NCI-H2227 treated with DMSO at 0.1 percent for 48 hours (cell line): ENCODE data around the gene RAPGEF4.

ENCODE experiments used
- DNase-seq: peaks from one replicate; lab custom pipeline; 2025; lab: John Stamatoyannopoulos, UW

The RAPGEF4 gene

DNA sequence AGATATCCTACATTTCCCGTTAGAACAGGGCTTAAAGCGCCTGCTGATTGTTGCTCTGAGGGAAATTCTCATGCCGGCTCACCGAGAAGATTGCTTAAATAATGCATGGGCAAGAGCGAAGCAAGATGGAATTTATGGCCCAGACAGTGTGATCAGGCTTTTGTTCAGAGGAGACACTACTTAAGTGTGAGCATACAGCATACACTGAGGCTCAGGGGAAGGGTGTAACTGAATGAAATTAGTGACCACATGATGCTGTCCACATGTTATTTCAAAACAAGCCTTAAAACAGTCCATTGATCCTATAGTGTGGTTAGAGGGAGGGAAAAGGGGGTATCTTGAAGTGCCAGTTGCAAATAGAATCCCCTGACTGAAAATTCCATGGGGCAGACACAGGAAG lies 125.5 kb downstream of the RAPGEF4 start:
- no peak for DNase-seq

DNA sequence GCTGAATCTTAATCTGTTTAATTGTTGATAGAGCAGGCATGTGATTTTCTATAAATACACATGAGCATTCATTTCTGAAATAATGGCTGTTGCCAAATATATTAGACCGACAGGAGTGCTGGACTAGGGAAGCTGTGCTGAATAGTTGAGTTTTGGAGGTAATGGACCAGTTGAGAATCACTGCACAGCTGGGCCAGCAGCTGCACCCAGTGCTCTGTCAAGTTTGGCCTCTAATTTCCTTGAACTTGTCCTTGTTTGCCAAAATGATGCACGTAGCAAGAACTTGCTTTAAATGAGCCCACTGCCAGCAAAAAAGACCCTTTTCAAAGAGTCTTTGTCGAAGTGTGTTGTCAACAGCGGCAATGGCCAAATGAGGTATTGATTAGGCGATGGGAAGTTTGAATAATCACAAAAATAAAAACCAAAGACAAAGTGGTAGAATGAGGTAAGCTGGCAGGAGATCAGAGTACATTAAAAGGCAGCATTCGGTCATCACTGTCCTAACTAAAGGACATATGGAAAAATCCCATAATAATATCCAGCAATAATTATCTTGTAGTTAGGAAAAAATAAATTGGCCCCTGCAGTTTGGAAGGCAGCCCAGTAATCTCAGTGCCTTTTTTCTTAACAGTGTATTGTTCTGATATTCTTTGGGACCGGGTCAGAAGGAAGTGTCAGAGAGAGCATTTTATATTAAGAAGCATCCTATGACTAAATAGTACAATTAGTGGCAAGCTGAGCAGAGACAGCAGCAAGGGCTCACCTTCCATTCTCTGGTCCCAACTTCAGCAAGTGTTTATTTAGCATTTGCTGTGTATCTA lies 126.2 kb downstream of the RAPGEF4 start:
- DNase-seq, result no peak

DNA sequence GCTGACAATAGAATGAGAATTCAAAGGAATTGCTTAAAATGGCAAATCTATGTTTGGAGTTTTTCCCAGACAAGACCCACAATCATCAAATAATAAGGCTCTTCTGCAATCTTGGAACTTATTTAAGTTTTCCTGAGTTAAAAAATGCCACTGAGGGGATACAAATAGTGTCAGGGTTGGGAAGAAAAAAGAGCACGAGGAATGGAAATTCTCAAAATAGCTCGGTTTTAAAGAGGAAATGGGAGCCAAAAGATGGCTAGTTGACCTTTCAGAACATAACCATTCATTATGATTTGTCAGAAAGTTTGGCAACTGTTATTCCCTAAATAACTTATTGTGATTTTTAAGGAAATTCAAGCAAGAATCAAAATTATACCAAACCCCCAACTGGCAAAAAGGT lies 127.7 kb downstream of the RAPGEF4 start:
- DNase-seq, result no peak

DNA sequence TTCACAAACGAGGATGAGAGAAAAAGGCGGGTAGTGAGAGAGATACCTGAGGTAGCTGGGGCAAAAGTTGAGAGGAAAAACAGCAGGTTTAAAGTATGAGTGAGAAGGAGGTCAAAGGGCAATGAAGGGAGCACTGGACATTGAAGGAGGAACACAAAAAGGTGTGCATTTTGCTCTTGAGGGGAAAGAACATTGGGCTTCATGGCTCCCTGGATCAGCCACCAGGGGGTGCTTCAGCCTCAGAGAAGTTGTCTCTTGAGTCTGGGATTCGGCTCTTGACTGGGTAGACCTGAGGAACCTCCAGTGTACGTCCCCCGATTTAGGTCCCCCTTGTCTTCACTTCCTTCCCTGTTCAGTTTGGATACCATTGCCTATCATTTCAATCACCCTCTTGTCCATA lies 128.5 kb downstream of the RAPGEF4 start:
- DNase-seq, result peak; percentile 19

DNA sequence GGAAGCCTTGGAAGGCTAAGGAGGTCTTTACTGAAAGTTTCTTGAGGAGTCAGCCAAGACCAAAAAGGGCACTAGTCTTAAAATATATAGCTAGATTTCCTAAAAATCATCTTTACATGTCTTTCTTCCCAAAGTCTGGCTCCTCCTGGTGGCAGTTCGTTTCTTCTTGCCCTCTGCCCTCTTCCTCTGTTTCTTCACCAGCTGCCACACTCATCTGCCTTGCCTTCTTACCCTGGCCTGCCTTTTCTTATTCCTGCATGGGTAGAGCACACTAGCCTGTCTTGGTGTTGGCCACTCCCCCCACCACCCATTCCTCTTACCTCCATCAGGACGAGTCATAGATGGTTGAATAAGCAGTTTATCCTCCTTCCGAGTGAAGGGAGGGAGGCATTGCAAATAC lies 129.8 kb downstream of the RAPGEF4 start:
- DNase-seq, result no peak

DNA sequence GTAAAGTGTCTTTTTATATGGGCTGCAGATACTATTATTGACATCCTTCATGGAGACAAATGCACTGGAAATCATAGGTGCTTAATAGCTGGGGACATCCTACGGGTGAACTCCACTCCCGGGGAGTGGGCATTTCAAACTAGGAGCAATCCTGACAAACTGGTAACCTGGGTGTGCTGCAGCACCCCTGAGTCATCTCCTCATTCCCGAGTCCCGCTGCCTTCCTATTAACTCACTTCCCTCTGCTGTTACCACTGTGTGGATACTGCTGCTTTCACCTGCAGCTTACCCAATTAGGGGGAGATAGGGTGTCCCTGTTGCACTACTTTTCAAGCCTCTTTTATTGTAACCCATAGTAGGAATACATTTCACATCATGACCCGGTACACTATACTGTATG lies 134.2 kb downstream of the RAPGEF4 start:
- no peak for DNase-seq

DNA sequence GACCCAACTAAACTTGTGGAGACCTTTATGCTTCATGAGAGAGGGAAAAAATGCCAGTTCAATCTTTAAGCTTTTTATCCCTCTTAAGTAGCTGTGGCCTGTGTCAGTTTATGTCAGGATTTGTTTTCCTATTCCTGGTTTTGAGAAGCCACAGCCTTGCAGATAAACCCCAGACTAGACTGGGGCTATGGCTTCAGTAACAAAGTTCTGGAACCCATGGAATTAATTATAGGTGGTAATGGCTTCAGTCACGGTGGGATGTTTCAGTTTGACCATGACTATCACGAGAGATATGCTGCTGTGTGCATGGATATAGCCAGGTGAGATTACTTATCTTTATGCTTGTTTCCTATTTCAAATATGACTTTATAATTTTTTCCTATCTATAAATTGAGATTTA lies 134.8 kb downstream of the RAPGEF4 start:
- no peak for DNase-seq

DNA sequence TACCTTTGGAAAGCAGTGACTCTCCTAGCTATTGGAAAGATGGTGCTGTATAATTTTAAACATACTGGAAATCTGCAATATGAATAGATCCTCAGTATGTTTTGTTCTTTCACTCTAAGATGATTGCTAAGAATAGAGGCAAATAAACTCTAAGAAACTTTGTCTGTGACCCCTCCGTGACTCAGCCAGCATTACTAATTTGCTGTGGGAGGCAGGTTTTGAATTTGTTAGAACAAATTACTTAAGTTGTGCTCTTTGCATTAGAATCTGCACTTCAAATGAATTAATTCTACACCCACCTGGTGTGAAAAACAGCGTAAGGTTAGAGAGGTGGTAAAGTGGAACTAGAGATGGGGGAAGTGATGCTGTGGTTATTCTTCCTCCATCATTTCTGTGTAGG lies 142.2 kb downstream of the RAPGEF4 start:
- DNase-seq, result no peak

DNA sequence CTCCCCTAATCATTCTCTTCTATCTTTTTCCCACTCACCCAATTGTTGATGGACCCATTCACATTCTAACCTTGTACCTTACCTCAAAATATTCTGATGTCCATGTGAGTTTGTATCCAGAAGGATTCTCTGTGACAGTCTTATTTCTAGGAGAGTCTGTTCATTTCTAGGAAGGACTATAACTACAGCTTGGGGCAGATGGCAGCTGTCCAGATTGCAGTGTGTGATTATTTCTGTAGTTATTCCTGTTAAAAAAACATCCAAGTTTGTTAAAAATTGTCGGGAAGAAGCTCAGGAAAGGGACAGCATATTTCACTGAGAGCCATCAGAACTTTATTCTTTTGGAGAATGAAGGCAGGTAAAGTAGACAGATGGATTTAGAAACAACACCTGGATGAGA lies 142.6 kb downstream of the RAPGEF4 start:
- no peak for DNase-seq

DNA sequence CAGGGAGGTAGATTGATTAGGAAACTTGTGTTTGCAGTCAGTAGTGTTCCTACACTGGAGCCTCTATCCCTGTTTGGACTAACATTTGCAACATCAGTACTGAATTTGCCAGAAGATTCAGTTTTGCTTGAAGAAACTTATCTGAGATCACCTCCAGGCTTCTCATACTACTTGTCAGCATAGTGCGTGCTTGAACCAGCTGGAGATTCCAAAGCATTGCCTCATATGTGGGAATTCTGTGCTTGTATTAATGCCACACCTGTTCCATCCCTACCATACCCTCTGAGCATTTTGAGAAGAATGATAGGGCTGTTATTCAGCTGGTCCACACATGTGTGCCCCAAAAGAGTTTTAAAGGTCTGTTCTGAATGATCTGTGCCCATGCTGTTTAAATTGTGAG lies 148.7 kb downstream of the RAPGEF4 start:
- no peak for DNase-seq

DNA sequence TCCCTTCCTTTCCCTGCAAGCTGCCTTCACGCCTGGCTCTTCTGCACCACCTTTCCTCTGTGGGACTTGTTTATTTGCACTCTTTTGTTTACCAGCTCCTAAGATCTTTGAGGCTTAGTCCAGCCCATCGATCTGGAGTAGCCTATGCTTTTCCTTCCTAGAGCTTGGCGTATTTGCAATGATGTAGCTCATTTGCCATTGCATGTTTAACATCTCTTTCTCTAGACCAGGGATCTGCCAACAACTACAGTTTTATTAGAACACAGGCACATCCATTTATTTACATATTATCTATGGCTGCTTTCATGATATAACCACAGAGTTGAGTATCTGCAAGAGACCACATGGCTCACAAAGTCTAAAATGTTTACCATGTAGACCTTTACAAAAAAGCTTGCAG lies 150.4 kb downstream of the RAPGEF4 start:
- no peak for DNase-seq

DNA sequence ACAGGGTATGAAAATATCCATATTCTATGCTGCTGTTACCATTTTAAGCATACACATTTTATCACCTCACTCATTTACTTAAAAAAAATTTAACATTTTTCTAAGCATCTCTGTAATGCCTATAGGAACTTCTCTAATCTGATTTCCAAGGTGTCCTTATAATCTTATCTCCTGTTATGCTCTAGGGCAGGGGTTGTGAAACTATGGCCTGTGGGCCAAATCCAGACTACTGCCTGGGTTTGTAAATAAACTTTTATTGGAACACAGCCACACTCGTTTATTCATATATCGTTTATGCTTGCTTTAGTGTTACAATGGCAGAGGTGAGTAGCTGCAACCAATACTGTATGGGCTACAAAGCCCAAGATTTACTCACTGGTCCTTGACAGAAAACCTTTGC lies 151.6 kb downstream of the RAPGEF4 start:
- DNase-seq, result no peak

DNA sequence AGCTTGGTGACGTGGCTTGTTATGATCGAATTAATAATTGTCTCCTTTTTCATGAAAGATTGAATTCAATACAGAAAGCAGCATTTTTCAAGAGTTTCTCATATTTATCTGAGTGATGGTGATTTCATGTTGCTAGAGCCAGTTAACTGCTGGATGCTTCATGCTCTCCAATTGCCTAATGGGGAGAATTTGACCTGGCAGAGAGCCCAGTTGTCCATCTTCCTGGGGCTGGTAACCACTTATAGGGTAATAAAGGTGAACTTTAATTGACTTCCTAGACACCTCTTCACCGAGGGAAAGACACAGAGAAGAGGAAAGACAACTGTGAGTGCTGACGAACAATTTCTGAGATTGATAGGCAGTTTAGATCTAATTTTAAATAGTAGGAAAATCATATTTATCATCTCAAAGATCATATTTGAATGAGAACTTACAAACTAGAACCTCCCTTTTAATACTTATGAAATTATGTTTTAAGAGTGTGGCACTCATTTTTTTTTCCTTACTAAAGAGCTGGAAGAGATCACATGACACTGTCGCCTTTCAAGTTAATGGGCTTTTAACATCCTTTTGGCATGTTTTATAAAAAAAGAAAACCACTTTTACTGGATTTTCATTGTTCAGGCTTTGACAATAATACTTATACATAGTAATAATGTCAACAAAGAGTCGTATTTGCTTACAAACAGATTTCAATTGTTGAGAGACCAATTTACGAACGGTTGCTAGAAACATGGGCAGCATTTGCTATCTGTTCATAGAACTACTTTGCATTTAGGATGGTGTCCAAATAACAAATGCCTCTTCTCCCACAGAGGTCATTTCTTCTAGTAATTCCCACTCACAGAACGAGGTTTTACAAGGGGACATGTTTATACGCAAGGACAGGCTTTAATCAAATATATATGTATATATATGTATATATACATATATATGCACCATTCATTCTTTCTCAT lies 153.3 kb downstream of the RAPGEF4 start:
- DNase-seq, result peak; percentile 97

DNA sequence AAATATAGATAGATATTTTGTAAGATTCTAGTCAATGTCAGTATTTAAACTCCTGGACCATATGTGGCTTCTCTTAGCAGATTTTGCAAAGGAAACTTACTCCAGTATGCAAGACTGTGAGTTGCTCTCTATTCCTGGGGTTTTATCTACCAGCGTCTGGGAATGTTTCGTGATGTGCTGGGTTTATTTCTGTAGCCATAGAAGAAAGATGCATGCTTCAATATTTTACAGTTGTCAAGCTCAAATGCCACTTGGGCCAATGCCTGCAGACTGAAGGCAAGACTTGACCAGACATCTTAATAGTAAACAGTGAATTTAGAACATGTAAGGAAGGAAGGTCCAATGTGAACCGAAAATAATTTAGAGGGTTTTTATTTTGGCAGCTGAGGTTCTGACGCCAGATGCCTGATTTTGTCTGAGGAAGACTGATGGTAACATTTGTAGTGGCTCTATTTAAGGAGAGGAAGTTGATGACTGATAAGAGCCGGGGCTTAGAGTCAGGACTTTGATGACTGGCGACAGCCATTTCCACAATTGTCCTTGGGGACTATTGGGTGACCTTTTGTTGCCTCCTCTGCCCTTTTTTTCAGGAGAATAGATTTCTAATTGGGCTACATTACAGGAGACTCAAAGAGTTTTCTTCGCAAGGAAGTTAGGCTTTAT lies 154.3 kb downstream of the RAPGEF4 start:
- peak; percentile 67 for DNase-seq

DNA sequence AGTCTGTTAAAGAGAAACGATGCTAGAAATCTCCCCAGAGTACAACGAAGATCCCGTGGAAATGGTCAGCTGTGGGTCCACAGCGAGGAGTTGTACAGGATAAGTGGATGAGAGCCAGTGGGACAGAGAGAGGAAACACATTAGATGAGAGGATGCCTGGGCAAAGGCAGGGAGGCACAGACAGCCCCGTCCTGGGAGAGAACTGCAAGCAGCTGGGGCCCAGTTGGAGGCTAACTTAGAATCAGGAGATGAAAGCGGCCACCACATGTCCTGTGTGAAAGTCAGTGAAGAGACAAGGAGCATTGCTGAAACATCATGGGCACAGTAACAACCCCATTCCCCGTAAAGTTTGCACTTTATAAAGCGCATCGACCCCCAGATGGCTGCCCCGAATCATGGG lies 157.5 kb downstream of the RAPGEF4 start:
- DNase-seq, result no peak

DNA sequence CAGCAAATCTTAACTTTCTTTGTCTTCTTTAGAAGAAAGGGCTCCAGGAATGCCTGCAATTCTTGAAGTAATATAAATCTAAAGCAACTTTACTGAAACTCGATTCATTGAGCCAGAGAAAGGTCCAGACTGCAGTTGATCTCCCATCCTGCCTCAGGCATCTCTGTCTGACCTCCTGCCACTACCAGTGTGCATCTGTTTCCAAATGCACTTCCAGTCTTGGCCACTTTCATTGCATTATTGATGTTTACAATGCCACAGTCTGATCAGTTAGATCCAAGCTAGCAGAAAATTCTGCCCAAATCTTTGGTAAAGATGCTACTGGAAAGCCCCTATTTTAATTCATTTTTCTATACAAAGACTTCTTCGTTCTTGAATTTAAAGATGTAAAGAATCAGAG lies 158.0 kb downstream of the RAPGEF4 start:
- no peak for DNase-seq

DNA sequence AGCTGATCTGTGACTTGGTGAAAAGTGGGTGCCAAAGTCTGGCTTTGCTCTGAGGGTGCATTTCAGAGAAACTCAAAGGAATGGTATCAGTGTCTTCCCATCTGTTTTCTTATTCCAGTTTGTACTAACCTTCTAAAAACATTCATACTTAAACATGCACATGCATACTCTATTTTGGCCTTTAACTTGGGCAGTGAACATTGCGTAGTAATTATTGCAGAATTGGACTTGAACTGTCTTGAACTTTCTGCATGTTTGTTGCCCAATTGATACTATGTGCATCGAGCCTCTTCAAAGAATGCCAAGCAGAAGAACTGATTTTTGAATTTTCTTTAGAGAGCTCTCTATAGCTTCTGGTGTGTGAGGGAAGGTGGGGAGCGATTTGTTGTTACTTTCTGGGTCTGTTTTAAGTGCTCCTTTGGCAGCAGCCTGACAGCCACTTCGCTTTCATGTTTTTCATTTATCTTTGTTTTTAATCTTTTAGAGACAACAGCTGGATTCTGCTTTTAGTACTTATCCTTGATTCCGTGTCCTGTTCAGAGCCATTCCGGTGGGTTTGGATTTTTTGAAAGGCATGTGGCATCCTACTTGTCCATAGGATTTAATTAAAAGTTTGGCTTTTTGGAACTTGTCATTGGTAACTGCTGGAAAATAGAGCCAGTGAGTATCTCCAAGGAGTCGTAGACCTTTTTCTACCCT lies 159.2 kb downstream of the RAPGEF4 start:
- DNase-seq, result no peak

DNA sequence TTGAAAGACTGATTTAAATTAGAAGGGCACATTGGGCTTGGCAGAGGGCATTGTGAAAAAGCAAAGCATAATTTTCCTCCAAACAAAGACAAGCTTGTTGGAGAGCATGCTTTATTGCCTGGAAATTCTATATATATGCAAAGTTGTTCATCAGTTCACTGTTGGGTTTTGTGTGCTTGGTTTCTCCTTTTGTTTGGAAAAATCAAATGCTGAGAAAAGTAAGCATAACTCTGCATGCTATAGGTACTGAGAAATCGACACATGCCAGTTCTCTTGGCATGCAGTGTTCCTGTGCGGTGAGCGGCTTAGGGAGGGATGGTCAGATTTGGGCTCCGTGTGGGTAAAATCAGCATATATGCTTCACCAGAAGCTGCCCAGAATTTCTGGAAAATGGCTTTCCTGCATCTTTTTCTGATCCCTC lies 161.0 kb downstream of the RAPGEF4 start:
- DNase-seq, result no peak

DNA sequence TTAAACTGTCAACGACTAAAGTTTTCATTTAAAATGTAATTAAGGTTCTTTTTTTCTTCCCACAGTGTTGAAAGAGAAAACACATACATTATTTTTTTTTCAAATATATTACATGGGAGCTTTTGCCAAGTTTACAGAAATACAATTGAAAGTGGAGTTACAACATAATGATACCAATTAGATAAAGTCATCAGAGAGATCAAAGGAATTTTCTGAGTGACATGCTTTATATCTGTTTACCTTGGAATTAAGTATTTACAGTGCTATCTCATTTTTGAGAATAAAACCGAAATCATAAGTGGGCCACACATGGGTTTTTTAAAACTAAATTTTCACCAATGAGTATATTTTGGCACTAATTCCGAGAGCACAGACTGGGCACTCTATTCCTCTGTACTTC lies 165.2 kb downstream of the RAPGEF4 start:
- no peak for DNase-seq

DNA sequence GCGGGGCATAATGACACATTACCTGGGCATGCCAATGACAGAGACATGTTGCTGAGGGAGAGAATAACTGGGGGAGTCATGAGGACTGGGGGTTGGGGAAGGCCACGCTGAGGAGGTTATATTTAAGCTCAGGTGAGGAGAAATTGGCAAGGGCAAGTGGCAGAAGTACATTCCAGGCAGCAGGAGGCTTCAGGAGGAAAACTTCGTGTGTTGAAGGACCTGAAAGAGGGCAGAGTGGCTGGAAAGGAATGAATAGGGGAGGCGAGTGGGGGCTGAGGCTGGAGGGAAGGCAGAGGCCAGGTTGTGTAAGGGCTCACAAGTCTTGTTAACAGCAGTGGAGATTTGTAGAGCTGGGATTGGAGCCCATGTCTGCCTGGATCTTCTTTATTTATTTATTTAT lies 166.3 kb downstream of the RAPGEF4 start:
- DNase-seq, result no peak

DNA sequence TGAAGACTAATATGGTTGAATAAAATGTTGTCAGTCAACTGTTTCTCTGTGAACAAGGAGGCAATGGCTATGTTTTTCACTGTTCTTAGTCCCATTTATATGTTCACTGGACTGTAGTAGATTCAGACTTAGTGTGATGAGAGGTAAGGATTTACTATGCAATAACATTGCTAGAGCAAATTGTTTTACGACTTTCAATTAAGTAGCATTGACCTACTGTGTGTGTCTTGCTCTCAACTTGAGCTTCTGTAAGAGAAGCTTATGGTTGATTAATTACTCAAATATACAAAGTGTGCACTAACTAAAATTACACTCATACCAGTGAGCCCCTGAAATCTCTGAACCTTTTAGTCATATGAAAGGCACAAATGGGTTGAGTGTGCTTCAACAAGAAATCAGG lies 168.6 kb downstream of the RAPGEF4 start:
- DNase-seq, result no peak
